ENCODE results near the gene TIAM2. TPM values are rescaled to one million over a fixed set of nuclear protein-coding genes. Genes with fewer than 3 reads are reported as not detected.

TIAM2 gene
- total and polyA plus RNA-seq, 8 donors = 1.1 to 44.2 (median 5.5) TPM

- 82 to 94% (median 86%) methylated on average over 8 of the region's 8 CpGs for WGBS, 5 donors
- H3K36me3 ChIP-seq = no peaks in the 10 kb centered on the region
Observed at GRCh38 chr6:155030148-155030720, 35.1 kb downstream of the TIAM2 start.

DNA sequence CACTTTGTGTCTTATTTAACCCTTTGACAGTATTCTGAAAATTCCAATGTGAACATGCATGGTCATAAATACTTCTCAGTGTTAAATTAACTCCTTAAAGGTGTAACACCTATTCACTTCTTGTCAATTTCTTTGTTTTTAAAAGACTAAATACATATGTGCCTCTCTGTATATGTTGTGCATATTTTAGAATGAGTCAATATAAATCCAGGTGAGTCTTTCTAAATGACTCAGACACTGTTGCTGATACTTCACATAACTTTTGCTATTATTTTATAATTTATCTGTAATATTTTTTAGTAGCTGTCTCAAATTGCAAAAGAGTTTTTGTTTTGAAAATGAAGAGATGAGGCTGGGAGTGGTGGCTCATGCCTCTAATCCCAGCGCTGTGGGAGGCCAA is 36.0 kb downstream of the TIAM2 start:
- intact Hi-C loops (cut with DNase I; ENCODE audit: low total_unique reads) = no loop called here
- H3K27me3 ChIP-seq = no peaks in the 10 kb centered on the region
- H3K9me3 ChIP-seq = no peaks in the 10 kb centered on the region
- no peak overlapping the region for H3K4me3 ChIP-seq
- peaks cover 0 to 5% (median 1%) of the 10 kb centered on the region in 4 donors for H3K4me1 ChIP-seq
- TF ChIP-seq CTCF (IDR thresholded peaks at IDR 0.05) = no peak
- TF ChIP-seq POLR2AphosphoS5 (IDR thresholded peaks at IDR 0.05) = no peak
- H3K36me3 ChIP-seq = no peaks in the 10 kb centered on the region
- 93 to 100% (median 95%) methylated on average over 1 of the region's 1 CpG for WGBS, 5 donors
- no peak for DNase-seq
- no peak overlapping the region for H3K27ac ChIP-seq

More at GRCh38 chr6:155030148-155030720, 35.1 kb downstream of the TIAM2 start:
- peaks cover 0 to 5% (median 2%) of the 10 kb centered on the region in 4 donors for H3K4me1 ChIP-seq
- H3K4me3 ChIP-seq = no peak overlapping the region
- no peaks in the 10 kb centered on the region for H3K9me3 ChIP-seq
- TF ChIP-seq EP300 (IDR thresholded peaks at IDR 0.05) = no peak
- TF ChIP-seq POLR2A (IDR thresholded peaks at IDR 0.05) = no peak
- TF ChIP-seq CTCF (IDR thresholded peaks at IDR 0.05) = no peak
- TF ChIP-seq POLR2AphosphoS5 (IDR thresholded peaks at IDR 0.05) = no peak
- H3K27me3 ChIP-seq = no peaks in the 10 kb centered on the region
- H3K27ac ChIP-seq = no peak overlapping the region
- intact Hi-C loops (cut with DNase I; ENCODE audit: low total_unique reads) = no loop called here
- DNase-seq = no peak

GRCh38 chr6:155033021-155033791 is 38.1 kb downstream of the TIAM2 start:
- intact Hi-C loops (cut with DNase I; ENCODE audit: low total_unique reads) = no loop called here
- DNase-seq = no peak
- H3K36me3 ChIP-seq = no peaks in the 10 kb centered on the region
- no peaks in the 10 kb centered on the region for H3K9me3 ChIP-seq
- 36 to 72% (median 50%) methylated on average over 13 of the region's 13 CpGs for WGBS, 5 donors
- no peak overlapping the region for H3K27ac ChIP-seq
- H3K27me3 ChIP-seq = no peaks in the 10 kb centered on the region
- no peaks in the 10 kb centered on the region for H3K4me1 ChIP-seq
- TF ChIP-seq POLR2AphosphoS5 (IDR thresholded peaks at IDR 0.05) = no peak
- no peak for TF ChIP-seq EP300 (IDR thresholded peaks at IDR 0.05)
- no peak for TF ChIP-seq CTCF (IDR thresholded peaks at IDR 0.05)
- TF ChIP-seq POLR2A (IDR thresholded peaks at IDR 0.05) = no peak
- H3K4me3 ChIP-seq = no peak overlapping the region

DNA sequence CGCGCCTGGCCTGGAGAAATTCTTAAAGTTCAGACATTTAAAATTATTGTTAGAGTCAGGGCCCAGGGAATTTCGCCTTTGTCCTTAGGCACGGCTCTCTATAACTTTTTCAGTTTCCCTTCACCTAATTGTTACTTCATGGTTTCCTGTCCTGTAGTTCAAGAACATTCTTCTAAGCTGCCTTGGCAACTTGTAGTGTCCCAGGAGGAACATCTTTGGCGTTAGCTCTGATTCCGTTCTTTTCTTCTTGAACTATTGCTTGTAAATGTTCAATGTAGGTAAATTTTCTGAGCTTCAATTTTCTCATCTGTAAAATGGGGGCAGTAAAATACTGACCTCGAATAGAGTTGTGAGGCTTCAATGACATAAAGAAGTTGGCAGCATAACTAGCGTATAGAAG is 41.8 kb downstream of the TIAM2 start:
- no peak for DNase-seq
- WGBS, 5 donors = 86 to 93% (median 89%) methylated on average over 8 of the region's 8 CpGs
- no peaks in the 10 kb centered on the region for H3K9me3 ChIP-seq
- no peak overlapping the region for H3K27ac ChIP-seq
- no peaks in the 10 kb centered on the region for H3K27me3 ChIP-seq
- no peak overlapping the region for H3K4me3 ChIP-seq
- no peak for TF ChIP-seq POLR2AphosphoS5 (IDR thresholded peaks at IDR 0.05)
- TF ChIP-seq CTCF (IDR thresholded peaks at IDR 0.05) = no peak
- TF ChIP-seq EP300 (IDR thresholded peaks at IDR 0.05) = no peak
- no peak for TF ChIP-seq POLR2A (IDR thresholded peaks at IDR 0.05)
- peaks cover 0 to 9% (median 4%) of the 10 kb centered on the region in 4 donors for H3K4me1 ChIP-seq
- no peaks in the 10 kb centered on the region for H3K36me3 ChIP-seq
- intact Hi-C loops (cut with DNase I; ENCODE audit: low total_unique reads) = no loop called here
